ENCODE results near the gene CIAPIN1. TPM values are rescaled to one million over a fixed set of nuclear protein-coding genes. Genes with fewer than 3 reads are reported as not detected.

Gene CIAPIN1
- total RNA-seq, 1 donor from 2014 or later = 41.8 TPM

Other genes with a start within 250 kb of the CIAPIN1 start
- gene ARL2BP, start 202.1 kb downstream of the CIAPIN1 start, total RNA-seq = 58.2 TPM
- 3.2 TPM for gene PLLP, start 162.7 kb downstream of the CIAPIN1 start, total RNA-seq
- gene CCL22, start 88.6 kb downstream of the CIAPIN1 start, total RNA-seq = not detected
- gene CX3CL1, start 74.9 kb downstream of the CIAPIN1 start, total RNA-seq = 11.6 TPM
- gene CCL17, start 42.6 kb downstream of the CIAPIN1 start, total RNA-seq = not detected
- gene COQ9, start 94 bp upstream of the CIAPIN1 start, total RNA-seq = 225 TPM
- 37.9 TPM for gene POLR2C, start 15.3 kb upstream of the CIAPIN1 start, total RNA-seq
- gene DOK4, start 39.1 kb upstream of the CIAPIN1 start, total RNA-seq = 7.5 TPM
- 10.5 TPM for gene CCDC102A, start 89.2 kb upstream of the CIAPIN1 start, total RNA-seq
- gene ADGRG5, start 95.3 kb upstream of the CIAPIN1 start, total RNA-seq = 0.05 TPM
- 23.0 TPM for gene ADGRG1, start 181.2 kb upstream of the CIAPIN1 start, total RNA-seq
- 0.48 TPM for gene ADGRG3, start 220.9 kb upstream of the CIAPIN1 start, total RNA-seq
- gene DRC7, start 247.4 kb upstream of the CIAPIN1 start, total RNA-seq = not detected

All from Right ventricle myocardium superior (tissue), 1 donor.